Upper lobe of right lung (tissue), 1 donor: ENCODE measurements around the gene GPR62. TPM values are rescaled to one million over a fixed set of nuclear protein-coding genes. Genes with fewer than 3 reads are reported as not detected.

Source experiments
- ATAC-seq: fragments of 200-7000 bp; cut with Tn5 transposase; one replicate; pipeline ENCODE4 v1.9.1; 2020; ENCODE audit warnings: mild to moderate bottlenecking, moderate library complexity
- DNase-seq: peaks from one replicate; pipeline ENCODE4 v3.0.0-alpha.2; 2020
- H3K27ac ChIP-seq: fragments of 200-600 bp; one replicate; pipeline ENCODE4 v1.8.0; 2022
- H3K27me3 ChIP-seq: fragments of 200-600 bp; one replicate; pipeline ENCODE4 v1.8.0; 2022; ENCODE audit warnings: mild to moderate bottlenecking
- H3K36me3 ChIP-seq: fragments of 200-600 bp; one replicate; pipeline ENCODE4 v1.8.0; 2022
- H3K4me1 ChIP-seq: fragments of 200-600 bp; one replicate; pipeline ENCODE4 v1.8.0; 2022
- H3K4me3 ChIP-seq: fragments of 200-600 bp; one replicate; pipeline ENCODE4 v1.8.0; 2022; ENCODE audit warnings: mild to moderate bottlenecking
- H3K9me3 ChIP-seq: fragments of 200-600 bp; one replicate; pipeline ENCODE4 v1.8.0; 2022
- intact Hi-C: fragments of 100-400 bp; cut with DNase I; formaldehyde crosslinking; loops from one replicate; pipeline ENCODE4 v1.11.0; 2022
- total RNA-seq: library from RNA; stranded (reverse); fragmentation: NEBNext Ultra II Directional; extraction: Animal tissue kit (Norgen Biotek cat#: 25700); gene quantifications from one replicate; pipeline ENCODE4 v1.2.1, GENCODE V29; 2021
- TF ChIP-seq, protein P1 (sequence below): fragments of 200-600 bp; IDR thresholded peaks from one replicate; pipeline ENCODE4 v1.8.0; 2022; ENCODE audit warnings: antibody characterized with exemption
- donor health status: DM: no; HTN: yes; CAD: no; lungs with severe emphysema.

The GPR62 gene
- total RNA-seq, 1 donor from 2014 or later = not detected

DNA sequence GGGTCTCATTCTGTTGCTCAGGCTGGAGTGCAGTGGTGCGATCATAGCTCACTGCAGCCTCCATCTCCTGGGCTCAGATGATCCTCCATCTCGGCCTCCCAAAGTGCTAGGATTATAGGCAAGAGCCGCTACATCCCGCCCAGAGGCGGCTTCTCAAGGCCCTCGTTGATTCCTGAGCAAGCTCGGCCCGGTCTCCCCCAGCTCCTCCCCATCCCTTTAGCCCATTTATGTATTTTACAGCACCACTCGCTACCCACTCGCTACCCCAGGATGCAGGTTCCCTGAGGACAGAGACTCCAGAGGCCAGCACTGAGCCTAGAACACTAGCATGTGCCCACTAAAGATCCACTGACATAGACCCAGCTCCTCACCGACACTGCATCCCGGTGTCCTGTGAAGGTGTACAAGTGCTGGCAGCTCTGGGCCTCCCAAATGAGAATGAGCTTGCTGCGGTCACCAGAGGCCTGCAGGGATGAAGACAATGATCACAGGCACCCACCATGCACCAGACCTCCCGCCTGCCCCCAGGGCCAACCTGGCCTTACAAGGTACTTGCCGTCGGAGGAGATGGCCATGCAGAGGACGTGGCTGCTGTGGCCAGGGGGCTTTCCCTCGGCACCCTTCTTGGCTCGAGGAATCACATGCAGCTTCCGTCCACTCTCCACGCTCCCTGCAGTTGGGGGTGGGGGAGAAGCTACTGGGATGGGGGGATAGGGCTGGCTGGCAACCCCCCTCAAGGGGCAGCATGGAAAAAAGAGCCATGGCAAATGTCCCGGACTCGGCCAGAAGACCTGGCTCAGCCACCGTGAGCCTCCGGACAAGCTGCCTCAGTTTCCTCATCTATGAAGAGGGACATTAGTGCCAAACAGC lies 19.1 kb upstream of the GPR62 start:
- H3K9me3 ChIP-seq = no peaks in the 10 kb centered on the region
- H3K27ac ChIP-seq = no peak overlapping the region
- DNase-seq (peak; percentile 48), ATAC-seq (no peak)
- H3K4me3 ChIP-seq = no peak overlapping the region
- TF ChIP-seq, protein P1, sequence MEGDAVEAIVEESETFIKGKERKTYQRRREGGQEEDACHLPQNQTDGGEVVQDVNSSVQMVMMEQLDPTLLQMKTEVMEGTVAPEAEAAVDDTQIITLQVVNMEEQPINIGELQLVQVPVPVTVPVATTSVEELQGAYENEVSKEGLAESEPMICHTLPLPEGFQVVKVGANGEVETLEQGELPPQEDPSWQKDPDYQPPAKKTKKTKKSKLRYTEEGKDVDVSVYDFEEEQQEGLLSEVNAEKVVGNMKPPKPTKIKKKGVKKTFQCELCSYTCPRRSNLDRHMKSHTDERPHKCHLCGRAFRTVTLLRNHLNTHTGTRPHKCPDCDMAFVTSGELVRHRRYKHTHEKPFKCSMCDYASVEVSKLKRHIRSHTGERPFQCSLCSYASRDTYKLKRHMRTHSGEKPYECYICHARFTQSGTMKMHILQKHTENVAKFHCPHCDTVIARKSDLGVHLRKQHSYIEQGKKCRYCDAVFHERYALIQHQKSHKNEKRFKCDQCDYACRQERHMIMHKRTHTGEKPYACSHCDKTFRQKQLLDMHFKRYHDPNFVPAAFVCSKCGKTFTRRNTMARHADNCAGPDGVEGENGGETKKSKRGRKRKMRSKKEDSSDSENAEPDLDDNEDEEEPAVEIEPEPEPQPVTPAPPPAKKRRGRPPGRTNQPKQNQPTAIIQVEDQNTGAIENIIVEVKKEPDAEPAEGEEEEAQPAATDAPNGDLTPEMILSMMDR = no peak
- peaks cover 66% of the 10 kb centered on the region for H3K36me3 ChIP-seq
- H3K4me1 ChIP-seq = peaks cover 13% of the 10 kb centered on the region
- H3K27me3 ChIP-seq = no peaks in the 10 kb centered on the region
- intact Hi-C loops = no loop called here

GRCh38 chr3:51937014-51937413 lies 18.2 kb upstream of the GPR62 start:
- TF ChIP-seq, protein P1 = no peak
- DNase-seq (peak; percentile 60), ATAC-seq (no peak)
- no peak overlapping the region for H3K27ac ChIP-seq
- peaks cover 66% of the 10 kb centered on the region for H3K36me3 ChIP-seq
- peaks cover 16% of the 10 kb centered on the region for H3K4me1 ChIP-seq
- intact Hi-C loops = no loop called here
- H3K4me3 ChIP-seq = no peak overlapping the region
- no peaks in the 10 kb centered on the region for H3K27me3 ChIP-seq
- H3K9me3 ChIP-seq = no peaks in the 10 kb centered on the region

- H3K4me3 ChIP-seq = no peak overlapping the region
- intact Hi-C loops = no loop called here
- H3K36me3 ChIP-seq = peaks cover 62% of the 10 kb centered on the region
- H3K27me3 ChIP-seq = no peaks in the 10 kb centered on the region
- no peaks in the 10 kb centered on the region for H3K9me3 ChIP-seq
- TF ChIP-seq, protein P1 = no peak
- H3K27ac ChIP-seq = no peak overlapping the region
- DNase-seq = peak; percentile 48
- peaks cover 22% of the 10 kb centered on the region for H3K4me1 ChIP-seq
- ATAC-seq = no peak
These were observed 17.4 kb upstream of the GPR62 start for GRCh38 chr3:51937611-51938450.

DNA sequence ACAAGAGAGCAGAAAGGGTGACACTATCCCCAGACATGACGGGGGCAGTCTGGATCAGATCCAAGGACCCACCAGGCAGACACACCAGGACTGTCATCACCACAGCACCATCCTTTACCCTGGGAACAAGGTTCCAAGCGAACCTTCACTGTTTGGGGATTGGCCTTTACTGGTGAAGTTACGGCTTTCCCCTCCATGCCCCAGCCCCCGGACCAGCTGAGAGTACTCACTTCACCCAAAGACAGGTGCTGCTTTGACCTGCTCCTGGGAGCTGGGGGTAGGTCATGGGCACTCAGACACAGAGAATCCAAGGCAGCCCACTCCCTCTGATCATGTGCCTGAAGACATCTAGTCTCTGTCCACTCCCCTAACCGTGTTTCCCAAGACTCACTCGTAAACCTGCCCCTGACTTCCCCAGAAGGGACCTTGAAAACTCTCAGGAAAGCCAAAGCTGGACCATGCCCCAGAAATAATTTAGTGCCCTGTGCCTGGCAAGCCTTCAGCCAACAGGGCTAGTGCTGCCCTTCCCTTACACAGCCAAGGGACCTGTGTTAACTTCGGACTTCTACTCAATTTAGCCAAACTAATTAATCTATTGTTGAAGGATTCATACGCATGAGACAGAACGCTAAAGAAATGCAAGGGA lies 16.3 kb upstream of the GPR62 start:
- TF ChIP-seq, protein P1 = no peak
- Histone ChIP-seq H3K27ac (no peak overlapping the region), H3K27me3 (no peaks in the 10 kb centered on the region), H3K36me3 (peaks cover 51% of the 10 kb centered on the region), H3K4me1 (peaks cover 29% of the 10 kb centered on the region), H3K4me3 (no peak overlapping the region), H3K9me3 (no peaks in the 10 kb centered on the region)
- intact Hi-C loops = no loop called here
- no peak for ATAC-seq
- peak; percentile 46 for DNase-seq

DNA sequence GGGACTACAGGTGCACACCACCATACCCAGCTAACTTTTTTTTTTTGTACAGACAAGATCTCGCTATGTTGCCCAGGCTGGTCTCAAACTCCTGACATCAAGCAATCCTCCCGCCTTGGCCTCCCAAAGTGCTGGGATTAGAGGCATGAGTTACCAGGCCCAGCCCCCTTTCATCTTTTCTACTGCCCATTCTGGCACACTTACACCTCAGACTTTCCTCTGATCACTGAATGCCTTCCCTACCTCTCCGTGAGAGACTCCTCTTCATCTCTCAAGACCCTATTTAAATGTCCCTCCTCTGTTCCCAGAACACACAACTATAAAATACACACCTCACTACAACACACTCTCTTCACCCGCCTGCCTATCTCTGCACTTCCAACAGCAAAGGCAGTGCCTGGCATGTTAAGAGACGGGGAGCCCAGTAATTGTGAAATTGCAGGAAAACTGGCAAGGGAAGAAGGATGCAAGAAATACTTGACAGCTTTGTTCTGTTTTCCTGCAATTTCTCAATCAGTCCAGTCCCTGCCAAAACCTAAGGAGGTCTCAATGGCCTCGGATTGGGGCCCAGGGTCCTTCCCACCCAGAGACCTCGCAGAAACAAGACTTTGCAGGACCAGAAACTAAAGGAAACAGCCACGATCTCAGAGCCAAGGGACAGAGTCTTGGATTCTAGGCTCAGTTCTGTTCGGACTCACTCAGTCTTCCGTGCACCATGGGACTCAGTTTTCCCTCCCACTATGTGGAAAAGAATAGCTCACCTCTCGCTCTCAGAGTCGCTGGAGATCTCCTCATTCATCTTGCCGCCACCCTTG lies 14.3 kb upstream of the GPR62 start:
- peak; percentile 7 for DNase-seq
- H3K27ac ChIP-seq = peak overlapping the region; percentile 67
- no peak for ATAC-seq
- TF ChIP-seq, protein P1 = no peak
- intact Hi-C loops = no loop called here
- H3K4me1 ChIP-seq = peaks cover 29% of the 10 kb centered on the region
- no peaks in the 10 kb centered on the region for H3K27me3 ChIP-seq
- H3K4me3 ChIP-seq = peak overlapping the region; percentile 64
- no peaks in the 10 kb centered on the region for H3K9me3 ChIP-seq
- peaks cover 32% of the 10 kb centered on the region for H3K36me3 ChIP-seq
